GM19328 (cell line): ENCODE results near the gene FLRT1.
A peak's percentile ranks its signal among the peaks of the same experiment; 100 is the strongest.

Experiments used
- ATAC-seq: cut with Tn5 transposase; IDR thresholded peaks from one replicate; pipeline ENCODE4 v1.9.1; 2021; ENCODE audit warnings: mild to moderate bottlenecking, moderate library complexity; ENCODE audit not compliant: unreplicated experiment

Gene FLRT1

GRCh38 chr11:64035576-64035975, at the start of gene FLRT1:
FLRT1 (plus strand) TSS chr11:64035931; CDS start chr11:64116268, 80,337 bp downstream.
- no peak for ATAC-seq

- peak; percentile 68 for ATAC-seq
Observed at GRCh38 chr11:63986156-63986931, 49.4 kb upstream of the FLRT1 start, which contains the start of gene OTUB1. OTUB1 (plus strand) TSS chr11:63986438; CDS start chr11:63986457, 19 bp downstream.

- ATAC-seq, result peak; percentile 16
Observed at GRCh38 chr11:63986932-63987513, 48.7 kb upstream of the FLRT1 start.

DNA sequence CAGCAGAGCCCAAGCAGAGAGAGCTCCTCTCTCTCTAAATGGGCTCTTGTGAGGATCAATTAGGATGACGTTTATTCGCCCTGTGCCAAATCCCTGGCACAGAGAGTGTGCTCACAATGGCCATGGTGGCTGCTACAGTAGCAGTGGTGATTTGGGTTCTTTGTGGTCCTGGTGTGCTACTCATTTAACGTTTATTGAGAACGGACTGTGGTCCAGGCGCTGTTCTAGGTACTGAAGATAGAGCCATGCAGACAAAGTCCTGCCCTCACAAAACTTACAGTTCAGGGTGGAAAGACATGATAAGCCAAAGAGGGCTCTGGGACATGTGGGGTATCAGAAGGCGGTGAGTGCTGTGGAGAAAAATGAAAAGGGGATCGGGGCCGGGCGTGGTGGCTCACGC, 44.2 kb upstream of the FLRT1 start:
- no peak for ATAC-seq

DNA sequence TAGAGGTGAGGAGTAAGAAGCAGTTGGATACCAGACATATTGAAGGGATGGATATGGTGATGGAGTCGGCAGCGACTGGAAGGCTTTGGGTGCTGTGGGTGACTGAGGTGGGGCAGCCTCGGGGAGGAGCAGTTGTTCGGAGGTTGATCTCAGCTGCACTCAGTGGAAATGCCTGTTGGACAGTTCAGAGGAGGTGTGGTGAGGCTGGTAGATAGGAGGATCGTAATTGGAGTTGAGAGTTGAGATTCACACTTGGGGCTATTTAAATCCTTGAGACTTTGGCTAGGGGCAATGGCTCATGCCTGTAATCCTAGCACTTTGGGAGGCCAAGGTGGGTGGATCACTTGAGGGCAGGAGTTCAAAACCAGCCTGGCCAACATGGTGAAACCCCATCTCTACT, 42.6 kb upstream of the FLRT1 start:
- ATAC-seq, result no peak

- no peak for ATAC-seq
Observed at GRCh38 chr11:63993993-63994392, 41.7 kb upstream of the FLRT1 start.

DNA sequence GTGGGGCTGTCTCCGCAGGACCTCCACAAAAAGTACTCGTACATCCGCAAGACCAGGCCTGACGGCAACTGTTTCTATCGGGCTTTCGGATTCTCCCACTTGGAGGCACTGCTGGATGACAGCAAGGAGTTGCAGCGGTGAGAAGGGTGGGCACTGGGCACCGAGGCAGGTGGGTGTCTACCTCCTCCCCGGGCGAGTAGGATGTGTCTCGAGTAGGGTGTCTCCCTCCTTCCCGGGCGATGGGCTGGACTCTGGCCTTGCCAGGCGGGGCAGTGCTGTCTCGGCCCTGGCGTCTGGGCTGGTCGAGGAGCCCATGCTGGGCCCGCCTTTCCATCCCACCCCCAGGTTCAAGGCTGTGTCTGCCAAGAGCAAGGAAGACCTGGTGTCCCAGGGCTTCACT, 39.2 kb upstream of the FLRT1 start:
- ATAC-seq, result no peak

GRCh38 chr11:63997104-63997700, 38.5 kb upstream of the FLRT1 start:
- ATAC-seq, result no peak

DNA sequence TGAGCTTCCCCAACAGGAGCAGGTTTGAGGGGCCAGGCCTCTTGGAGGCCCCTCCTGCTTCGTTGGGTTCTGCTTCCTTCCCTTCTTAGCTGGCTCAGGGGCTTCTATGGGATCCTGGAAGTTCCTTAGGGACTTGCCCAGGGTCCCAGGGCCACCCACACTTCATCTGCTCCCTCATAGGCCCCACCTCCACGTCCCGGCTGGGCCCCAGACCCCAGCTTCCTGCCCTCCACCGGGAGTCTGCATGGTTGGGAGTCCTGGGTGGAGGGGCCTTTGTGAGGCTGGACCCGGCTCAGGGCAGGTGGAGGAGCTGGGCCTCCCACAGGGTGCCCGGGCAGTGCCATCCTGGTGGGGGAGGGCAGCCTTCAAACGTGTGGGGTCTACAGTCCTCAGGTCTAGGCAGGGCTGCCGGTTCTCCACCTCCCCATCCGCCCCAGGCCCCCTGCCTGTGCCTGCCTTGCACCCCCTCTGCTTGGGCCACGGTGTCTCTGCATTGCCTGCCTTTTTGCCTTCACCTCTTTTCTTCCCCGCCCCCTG, 37.9 kb upstream of the FLRT1 start:
- no peak for ATAC-seq

GRCh38 chr11:63998558-63999348, 37.0 kb upstream of the FLRT1 start:
- no peak for ATAC-seq

DNA sequence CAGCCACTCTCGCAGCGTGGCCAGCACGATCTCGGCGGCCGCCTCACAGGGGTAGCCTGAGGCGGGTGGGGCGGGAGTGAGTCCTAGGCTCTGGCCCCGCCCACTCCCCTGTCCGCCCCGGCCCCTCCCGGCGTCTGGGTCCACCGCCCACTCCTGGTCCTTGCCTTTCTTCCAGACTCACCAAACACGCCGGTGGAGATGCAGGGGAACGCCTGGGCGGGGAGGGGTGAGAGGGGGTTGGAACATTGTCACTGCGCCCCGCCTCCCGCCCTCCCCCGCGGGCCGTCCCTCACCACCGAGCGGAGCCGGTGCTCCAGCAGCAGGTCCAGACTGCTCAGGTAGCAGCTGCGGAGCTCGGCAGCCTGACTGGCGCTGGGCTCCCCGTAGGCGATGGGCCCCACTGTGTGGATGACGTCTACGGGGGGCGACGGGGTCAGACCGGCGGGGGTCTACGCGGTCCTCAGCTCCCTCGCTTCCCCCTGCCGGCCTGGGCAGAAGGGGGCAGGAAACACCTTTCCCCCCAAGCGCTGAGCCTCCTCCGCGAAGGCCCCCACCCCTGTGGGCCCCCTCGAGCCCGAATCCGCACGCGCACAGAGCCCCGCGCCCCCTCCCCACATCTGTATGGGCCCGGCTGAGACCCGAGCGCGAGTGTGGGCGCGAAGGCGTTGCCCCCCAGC, 36.2 kb upstream of the FLRT1 start:
- ATAC-seq, result no peak

- ATAC-seq, result no peak
Observed at GRCh38 chr11:64000026-64000739, 35.5 kb upstream of the FLRT1 start.

GRCh38 chr11:64000740-64001483, 34.8 kb upstream of the FLRT1 start:
- ATAC-seq, result no peak

DNA sequence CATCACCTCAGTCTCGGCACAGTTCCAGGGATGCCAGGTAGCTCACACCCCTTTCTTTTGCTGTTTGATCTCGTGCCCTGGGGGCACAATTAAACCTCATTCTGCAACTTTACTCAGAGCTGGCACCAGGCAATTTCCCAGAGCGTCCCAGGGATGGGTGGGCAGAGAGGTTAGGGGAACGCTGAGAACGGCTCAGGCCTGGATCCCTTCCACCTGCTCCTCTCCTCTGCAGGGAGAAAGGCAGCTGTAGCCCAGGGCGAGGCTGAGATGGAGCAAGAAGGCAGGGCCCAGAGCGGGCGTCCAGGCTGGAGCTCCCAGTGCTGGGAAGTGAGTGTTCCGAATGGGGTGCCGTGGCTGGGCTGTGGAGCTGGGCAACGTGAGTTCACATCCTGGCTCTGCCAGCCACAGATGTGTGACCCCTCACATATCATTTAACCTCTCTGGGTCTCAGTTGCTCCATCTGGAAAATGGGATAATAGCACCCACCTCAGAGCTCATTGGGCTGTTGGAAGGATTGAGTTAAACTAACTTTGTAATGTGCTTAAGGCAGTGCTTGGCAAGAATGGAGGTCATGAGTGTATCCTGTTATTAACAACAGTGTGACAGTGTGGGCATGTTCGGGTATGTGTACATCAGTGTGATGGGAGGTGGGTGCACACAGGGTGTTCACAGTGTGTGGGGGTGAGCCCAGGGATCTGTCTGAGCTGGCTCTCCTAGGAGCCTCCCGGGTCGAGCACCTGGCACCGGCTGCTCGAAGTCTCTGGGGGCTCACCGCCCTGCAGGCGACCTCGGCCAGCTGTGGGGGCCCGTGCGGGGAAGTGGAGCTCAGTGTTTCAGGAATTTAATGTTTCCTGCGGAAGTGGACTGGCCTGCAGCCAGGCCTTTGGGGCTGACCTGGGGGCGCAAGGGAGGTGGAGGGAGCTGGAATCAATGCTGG, 34.0 kb upstream of the FLRT1 start:
- no peak for ATAC-seq

GRCh38 chr11:64003807-64004589, 31.7 kb upstream of the FLRT1 start:
- ATAC-seq, result no peak

DNA sequence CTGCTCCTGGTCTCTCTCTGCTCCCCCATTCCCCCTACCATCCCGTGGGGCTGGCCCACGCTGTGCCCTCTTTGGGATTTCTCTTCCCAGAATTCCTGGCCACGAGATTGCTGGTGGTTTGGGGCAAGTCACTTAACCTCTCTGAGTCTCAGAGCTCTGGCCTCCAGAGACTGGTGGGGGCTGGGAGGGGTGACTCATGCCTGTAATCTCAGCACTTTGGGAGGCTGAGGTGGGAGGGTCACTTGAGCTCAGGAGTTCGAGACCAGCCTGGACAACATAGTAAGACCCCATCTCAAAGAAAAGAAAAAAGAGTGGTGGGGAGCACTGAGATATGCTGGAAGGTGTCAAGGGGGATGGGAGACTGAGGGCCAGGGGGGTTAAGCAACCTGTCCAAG, 31.1 kb upstream of the FLRT1 start:
- ATAC-seq, result no peak

- ATAC-seq, result no peak
Observed at GRCh38 chr11:64005691-64006090, 30.0 kb upstream of the FLRT1 start.
